HK-2 (cell line): ENCODE data around the gene ALK.

Source experiments
- DNase-seq: peaks from one replicate; pipeline ENCODE4 v3.0.0-alpha.2; 2018; ENCODE audit not compliant: unreplicated experiment

Gene ALK

DNA sequence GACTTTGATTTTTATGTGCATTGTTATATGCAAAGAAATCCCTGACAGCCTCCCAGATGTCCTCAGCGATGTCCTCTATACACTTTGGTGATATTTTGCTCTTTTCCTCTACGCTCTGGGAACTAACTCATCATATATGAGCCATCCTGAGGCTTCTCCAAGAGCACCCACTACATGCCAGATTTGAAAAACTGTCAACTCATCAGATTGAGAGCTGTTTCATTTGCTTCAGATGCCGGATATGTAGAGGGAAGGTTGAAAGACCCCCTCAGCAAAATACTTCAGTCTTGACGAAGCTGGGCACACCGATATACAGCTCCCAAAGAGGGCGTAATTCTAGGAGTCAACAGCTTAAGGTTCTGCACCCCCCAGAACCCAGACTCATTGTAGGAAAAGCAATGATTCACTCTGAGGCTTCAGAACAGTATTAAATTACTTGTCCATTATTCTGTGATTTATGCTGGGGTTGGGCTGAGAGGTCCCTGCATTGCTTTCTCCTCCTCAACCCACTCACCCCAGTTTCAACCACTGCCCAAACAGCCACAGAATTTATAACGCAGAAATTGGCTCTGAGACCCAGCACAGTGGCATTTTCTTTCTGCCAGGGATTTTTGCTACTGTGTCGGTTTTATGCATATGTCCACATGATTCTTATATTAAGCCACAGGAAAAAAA lies 341.8 kb downstream of the ALK start:
- no peak for DNase-seq

- DNase-seq: no peak
Measured at GRCh38 chr2:29578084-29578598, 343.2 kb downstream of the ALK start.

DNA sequence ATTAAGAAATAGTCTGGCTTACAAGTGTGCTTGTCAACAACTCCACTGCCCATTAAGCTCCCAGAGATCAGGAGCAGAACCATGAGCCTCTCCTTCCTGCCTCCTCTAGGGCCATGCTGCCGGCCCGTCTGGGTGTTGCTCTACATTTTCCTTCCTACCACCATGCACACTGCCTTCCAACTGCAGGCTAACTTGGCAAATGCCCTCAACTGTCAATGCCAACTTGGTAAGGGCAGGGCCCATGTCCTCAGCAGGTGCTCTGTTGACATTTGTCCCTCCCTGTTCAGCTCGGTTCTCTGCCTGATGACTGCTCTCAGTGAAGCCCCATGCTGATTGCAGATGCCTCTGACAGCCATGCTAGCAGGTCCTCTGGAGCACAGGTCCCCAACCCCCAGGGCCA lies 345.2 kb downstream of the ALK start:
- no peak for DNase-seq

DNA sequence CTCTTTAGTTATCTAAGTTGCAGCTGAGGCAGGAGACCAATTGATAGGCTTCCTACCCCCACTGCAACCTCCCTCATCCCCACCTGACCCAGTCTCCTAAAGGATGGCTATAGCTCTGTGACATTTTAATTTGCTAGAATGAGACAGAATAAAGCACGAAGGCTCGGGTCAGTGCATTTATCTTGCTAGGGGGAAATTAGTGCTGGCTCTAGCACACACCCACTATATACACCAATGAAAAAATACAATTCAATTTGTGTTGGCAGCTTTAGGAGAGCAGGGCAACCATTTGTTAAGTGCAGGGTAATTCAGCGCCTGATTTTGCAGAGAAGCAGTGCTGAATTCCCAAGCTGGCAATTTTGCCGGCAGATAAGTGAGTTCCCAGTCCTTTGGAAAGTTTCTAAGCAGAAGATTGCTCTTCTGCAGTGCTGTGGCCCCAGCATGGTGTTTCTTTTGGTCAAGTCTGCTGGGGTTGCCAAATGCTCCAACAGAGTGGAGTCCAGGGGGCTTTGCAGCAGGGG lies 346.0 kb downstream of the ALK start:
- no peak for DNase-seq

- no peak for DNase-seq
Measured at GRCh38 chr2:29573612-29574011, 347.8 kb downstream of the ALK start.

DNA sequence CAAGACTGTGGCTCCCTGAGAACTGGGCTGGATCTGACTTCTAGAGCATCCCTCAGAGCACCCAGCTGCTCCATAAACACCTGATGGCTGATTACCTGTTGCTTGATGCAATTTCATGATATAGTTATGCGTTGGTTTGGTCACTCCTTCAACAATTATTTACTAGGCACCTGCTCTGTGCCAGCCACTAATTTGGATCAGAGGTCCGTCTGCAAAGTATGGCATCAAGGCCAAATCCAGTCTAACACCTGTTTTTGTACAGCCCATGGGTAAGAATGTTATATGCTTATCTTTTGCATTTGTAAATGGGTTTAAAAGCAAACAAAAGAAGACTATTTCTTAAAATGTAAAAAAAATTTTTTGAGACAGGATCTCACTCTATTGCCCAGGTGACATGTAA lies 348.2 kb downstream of the ALK start:
- DNase-seq: no peak

DNA sequence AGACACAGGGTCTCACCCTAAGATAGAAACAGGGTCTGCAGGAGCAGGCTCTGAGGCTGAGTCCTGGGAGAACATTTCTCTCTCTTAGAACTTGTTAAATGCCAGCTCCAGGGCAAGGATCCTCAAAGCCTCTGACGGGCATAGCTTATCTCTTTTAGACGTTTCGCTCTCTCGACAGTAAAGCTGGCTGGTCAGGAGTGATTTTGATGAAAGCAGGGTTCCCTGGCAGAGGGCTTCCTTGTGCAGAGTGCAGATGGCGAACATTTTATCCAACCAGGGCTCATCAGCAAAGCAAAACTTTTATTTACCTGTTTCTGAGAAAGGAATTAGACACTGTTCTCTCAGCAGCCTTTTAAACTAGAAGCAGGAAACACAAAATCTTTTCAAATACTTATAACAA lies 350.8 kb downstream of the ALK start:
- no peak for DNase-seq

- no peak for DNase-seq
Measured at GRCh38 chr2:29567906-29568520, 353.4 kb downstream of the ALK start.

GRCh38 chr2:29563697-29564096 lies 357.7 kb downstream of the ALK start:
- DNase-seq: no peak

GRCh38 chr2:29562896-29563295 lies 358.5 kb downstream of the ALK start:
- DNase-seq: no peak

GRCh38 chr2:29562319-29562718 lies 359.1 kb downstream of the ALK start:
- DNase-seq: no peak

- DNase-seq: no peak
Measured at GRCh38 chr2:29561628-29562027, 359.8 kb downstream of the ALK start.

GRCh38 chr2:29561181-29561580 lies 360.2 kb downstream of the ALK start:
- no peak for DNase-seq

DNA sequence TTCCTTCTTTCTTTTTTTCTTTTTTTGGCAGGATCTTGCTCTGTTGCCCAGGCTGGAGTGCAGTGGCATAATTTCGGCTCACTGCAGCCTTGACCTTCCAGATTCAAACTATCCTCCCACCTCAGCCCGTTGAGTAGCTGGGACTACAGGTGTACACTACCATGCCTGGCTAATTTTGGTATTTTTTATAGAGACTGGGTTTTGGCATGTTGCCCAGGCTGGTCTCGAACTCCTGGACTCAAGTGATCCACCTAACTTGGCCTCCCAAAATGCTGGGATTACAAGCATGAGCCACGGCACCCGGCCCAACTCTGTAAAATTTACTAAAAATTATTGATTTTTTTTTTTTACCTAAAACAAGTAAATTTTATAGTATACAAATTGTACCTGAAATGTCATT lies 360.8 kb downstream of the ALK start:
- no peak for DNase-seq

- no peak for DNase-seq
Measured at GRCh38 chr2:29560030-29560429, 361.4 kb downstream of the ALK start.

DNA sequence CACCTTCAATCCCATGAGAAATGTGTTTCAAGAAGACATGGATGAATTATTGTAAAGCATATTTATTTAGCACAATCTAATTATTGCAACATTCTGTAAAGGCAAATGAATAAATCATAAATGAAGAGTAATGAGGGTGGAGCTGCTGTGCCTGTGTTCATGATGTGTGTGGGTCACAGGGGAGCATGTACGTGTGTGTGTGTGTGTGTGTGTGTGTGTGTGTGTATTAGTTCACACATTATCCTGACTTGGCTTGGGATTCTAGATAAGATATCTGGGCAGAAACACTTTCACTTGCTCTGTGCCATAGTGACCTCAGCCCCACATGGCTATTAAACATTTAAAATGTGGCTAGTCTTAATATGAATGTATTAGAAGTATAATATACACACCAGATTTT lies 361.8 kb downstream of the ALK start:
- DNase-seq: no peak

DNA sequence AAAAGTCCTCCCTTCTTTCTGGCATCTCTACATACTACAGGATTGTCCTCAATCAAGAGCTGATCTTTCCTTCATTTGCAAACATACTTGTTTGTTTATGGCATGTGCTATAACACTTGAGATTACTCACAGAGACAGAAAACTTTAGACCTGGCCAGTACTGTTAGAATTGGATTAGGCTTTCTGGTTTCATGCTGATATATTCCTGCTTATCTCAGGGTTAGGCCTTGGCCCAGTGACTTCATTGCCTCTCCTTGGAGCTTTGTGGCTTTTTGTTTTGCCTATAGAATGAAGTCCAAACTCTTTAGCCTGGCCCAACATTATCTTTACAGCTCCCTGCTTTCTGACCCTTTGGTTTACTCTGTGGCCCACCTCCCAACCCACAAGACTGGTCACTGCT lies 363.3 kb downstream of the ALK start:
- no peak for DNase-seq

DNA sequence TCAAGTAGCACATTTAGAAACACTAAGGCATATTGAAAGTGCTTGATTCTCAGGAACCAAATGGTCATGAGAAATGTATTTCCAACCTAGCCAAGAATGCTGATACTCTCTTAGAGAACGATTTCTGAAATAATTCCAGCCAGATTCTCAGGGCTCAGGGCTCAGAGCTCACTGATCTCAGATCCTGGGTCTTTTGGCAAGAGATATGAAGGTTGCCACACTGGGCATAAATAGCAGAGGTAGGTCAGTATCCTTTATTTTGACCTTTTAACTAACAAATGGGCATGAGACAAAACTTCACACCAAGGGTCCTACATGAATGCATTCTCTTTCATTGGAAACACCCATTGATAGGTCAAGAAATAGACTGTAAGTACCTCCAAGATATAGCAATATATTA lies 364.1 kb downstream of the ALK start:
- DNase-seq: no peak

DNA sequence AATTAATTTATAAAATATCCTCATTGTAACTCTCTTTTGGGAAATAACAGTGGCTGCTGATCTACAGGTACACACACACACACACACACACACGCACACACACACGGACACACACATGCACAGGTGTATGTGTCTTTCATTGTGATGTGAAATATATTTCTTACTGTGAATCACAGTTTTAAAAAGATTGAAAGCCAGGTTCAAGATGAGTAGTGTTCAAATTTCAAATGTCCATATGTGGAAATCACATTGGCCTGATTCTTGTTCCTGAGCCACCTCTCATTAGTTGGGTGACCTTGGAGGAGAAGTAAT lies 372.4 kb downstream of the ALK start:
- DNase-seq: no peak

GRCh38 chr2:29544917-29545316 lies 376.5 kb downstream of the ALK start:
- DNase-seq: no peak

GRCh38 chr2:29544031-29544430 lies 377.4 kb downstream of the ALK start:
- DNase-seq: no peak

DNA sequence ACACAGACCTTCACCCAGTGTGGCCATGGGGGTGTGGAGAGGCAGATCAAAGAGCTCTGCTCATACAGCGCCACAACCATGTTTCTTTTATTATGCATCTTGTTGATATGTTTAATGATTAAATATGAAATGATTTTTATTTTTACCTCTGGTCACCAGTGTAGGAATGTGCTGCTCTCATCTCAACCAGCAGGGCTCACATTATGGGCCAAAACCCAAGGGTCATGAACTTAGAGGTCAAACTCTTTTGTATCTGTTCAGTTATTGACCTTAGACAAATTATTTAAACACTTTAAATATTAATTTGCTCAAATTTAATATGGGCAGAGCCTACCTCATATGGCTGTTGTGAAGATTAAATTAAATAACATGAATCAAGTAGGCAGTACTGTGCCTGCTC lies 386.2 kb downstream of the ALK start:
- no peak for DNase-seq

DNA sequence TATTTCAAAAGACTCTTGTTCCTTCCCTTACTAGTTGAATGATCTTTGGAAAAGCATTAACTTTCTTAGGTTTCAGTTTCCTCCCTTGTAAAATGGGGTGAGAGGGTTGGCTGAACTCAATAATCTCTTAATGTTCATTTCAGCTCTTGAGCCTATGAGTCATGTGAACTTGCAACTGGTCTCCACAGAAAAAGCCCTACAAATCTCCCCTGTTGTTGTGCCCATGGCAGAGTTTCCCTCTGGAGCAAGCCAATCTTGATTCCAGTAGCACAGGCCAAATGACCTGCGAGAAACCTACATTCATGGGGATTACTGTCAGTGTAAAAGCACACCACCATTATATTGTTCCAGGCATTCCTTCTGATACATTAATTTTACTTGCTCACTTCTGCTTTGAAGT lies 388.9 kb downstream of the ALK start:
- no peak for DNase-seq

- DNase-seq: no peak
Measured at GRCh38 chr2:29531626-29532025, 389.8 kb downstream of the ALK start.
